ENCODE data around the gene CDCA7. TPM values are rescaled to one million over a fixed set of nuclear protein-coding genes. Genes with fewer than 3 reads are reported as not detected.
A peak's percentile ranks its signal among the peaks of the same experiment; 100 is the strongest.
"Not testable (repeated sequence)": the region's sequence is repeated elsewhere in the genome, so short reads cannot be mapped to it uniquely, and the experiment has no call there.

The CDCA7 gene
- total RNA-seq, 1 experiment from 2014 or later: 50.3 TPM

GRCh38 chr2:173307293-173307692 lies 47.4 kb upstream of the CDCA7 start:
- no peak overlapping the region for H2AK5ac ChIP-seq (ENCODE audit: insufficient read length, low read length)
- H2BK5ac ChIP-seq (ENCODE audit: insufficient read length, low read length): no peak overlapping the region
- H3K56ac ChIP-seq (ENCODE audit: insufficient read length, low read depth, low read length): no peak overlapping the region
- peak overlapping the region in 1 of 3 experiments; percentile 62; a peak in 2 of 7 replicates for H3K27ac Mint-ChIP-seq
- H3K4me1 Mint-ChIP-seq: peaks cover 42 to 45% of the 10 kb centered on the region in 2 experiments
- WGBS (ENCODE audit: extremely low coverage, insufficient read length, low lambda C conversion rate): no CpG with 5 or more reads among the region's 4 CpGs
- H3T11ph ChIP-seq (ENCODE audit: low read length): no peak overlapping the region
- H3K18ac ChIP-seq (ENCODE audit: insufficient read length, low read depth, low read length): no peak overlapping the region
- no peak overlapping the region for H3K14ac ChIP-seq (ENCODE audit: insufficient read depth, low read length)
- no peak overlapping the region for H3K4me3 Mint-ChIP-seq
- H4K8ac ChIP-seq (replicated peaks; ENCODE audit: insufficient read length, low read depth, low read length): no peak overlapping the region
- no peaks in the 10 kb centered on the region for H3K27me3 ChIP-seq (ENCODE audit: insufficient read depth, low read length)
- no peaks in the 10 kb centered on the region for H3K27me3 Mint-ChIP-seq (ENCODE audit: low read depth)
- no peaks in the 10 kb centered on the region for H3K79me2 ChIP-seq (ENCODE audit: insufficient read depth, low read length)
- no peak overlapping the region for H3K4me2 ChIP-seq (ENCODE audit: insufficient read depth, insufficient read length, low read length)
- peaks cover 10 to 18% of the 10 kb centered on the region in 2 experiments; a peak in 4 of 5 replicates for H3K9me3 Mint-ChIP-seq
- no peak overlapping the region for H3K27ac ChIP-seq (ENCODE audit: insufficient read length, low read depth, low read length)
- no peak overlapping the region for H3K23ac ChIP-seq (ENCODE audit: insufficient read length, low read depth, low read length)
- H3K36me3 Mint-ChIP-seq (ENCODE audit: insufficient read depth in 1 of 3, low read depth in 3 of 3): peaks cover 5 to 20% (median 7%) of the 10 kb centered on the region in 3 experiments
- no peak overlapping the region for H4K91ac ChIP-seq (ENCODE audit: insufficient read length, low read depth, low read length)
- no peak overlapping the region for H2AFZ ChIP-seq (ENCODE audit: low read length)
- TF ChIP-seq, protein P1, sequence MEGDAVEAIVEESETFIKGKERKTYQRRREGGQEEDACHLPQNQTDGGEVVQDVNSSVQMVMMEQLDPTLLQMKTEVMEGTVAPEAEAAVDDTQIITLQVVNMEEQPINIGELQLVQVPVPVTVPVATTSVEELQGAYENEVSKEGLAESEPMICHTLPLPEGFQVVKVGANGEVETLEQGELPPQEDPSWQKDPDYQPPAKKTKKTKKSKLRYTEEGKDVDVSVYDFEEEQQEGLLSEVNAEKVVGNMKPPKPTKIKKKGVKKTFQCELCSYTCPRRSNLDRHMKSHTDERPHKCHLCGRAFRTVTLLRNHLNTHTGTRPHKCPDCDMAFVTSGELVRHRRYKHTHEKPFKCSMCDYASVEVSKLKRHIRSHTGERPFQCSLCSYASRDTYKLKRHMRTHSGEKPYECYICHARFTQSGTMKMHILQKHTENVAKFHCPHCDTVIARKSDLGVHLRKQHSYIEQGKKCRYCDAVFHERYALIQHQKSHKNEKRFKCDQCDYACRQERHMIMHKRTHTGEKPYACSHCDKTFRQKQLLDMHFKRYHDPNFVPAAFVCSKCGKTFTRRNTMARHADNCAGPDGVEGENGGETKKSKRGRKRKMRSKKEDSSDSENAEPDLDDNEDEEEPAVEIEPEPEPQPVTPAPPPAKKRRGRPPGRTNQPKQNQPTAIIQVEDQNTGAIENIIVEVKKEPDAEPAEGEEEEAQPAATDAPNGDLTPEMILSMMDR (conservative IDR thresholded peaks at IDR 0.05): no peak
- no peaks in the 10 kb centered on the region for H3K79me1 ChIP-seq (ENCODE audit: insufficient read depth, low read depth, low read length, poor library complexity, severe bottlenecking)
- no peak overlapping the region for H2BK12ac ChIP-seq (ENCODE audit: insufficient read length, low read depth, low read length)
- no peak overlapping the region for H2BK20ac ChIP-seq (ENCODE audit: low read depth, low read length, poor library complexity, severe bottlenecking)
- no peak overlapping the region for H4K5ac ChIP-seq (ENCODE audit: insufficient read length, low read depth, low read length)
- H2BK120ac ChIP-seq (ENCODE audit: low read depth, low read length, poor library complexity, severe bottlenecking): no peak overlapping the region
- H3K4me1 ChIP-seq (ENCODE audit: insufficient read depth, low read length): peaks cover 18% of the 10 kb centered on the region; the same call in 1 of the 2 replicates
- peak; percentile 39 for DNase-seq
- no peaks in the 10 kb centered on the region for H4K20me1 ChIP-seq (ENCODE audit: control insufficient read depth, insufficient read depth, insufficient read length)
- no peaks in the 10 kb centered on the region for H3K9me3 ChIP-seq (ENCODE audit: control insufficient read depth, low read depth, low read length)
- H3K23me2 ChIP-seq (ENCODE audit: insufficient read length, low read depth, low read length, poor library complexity, severe bottlenecking): no peaks in the 10 kb centered on the region
- no peak overlapping the region for H2BK15ac ChIP-seq (ENCODE audit: low read depth, low read length)
- H3K9ac ChIP-seq (ENCODE audit: extremely low read depth, insufficient read length, low read length): no peak overlapping the region
- H3K4ac ChIP-seq (ENCODE audit: low read depth, low read length): no peak overlapping the region

- not testable (repeated sequence) for H3K36me3 Mint-ChIP-seq (ENCODE audit: insufficient read depth in 1 of 3, low read depth in 3 of 3); H3K79me2 ChIP-seq (ENCODE audit: insufficient read depth, low read length)
These were observed 45.3 kb upstream of the CDCA7 start for GRCh38 chr2:173309370-173309769.

More at GRCh38 chr2:173309370-173309769, 45.3 kb upstream of the CDCA7 start:
- not testable (repeated sequence) for H4K20me1 ChIP-seq (ENCODE audit: control insufficient read depth, insufficient read depth, insufficient read length); H3K79me1 ChIP-seq (ENCODE audit: insufficient read depth, low read depth, low read length, poor library complexity, severe bottlenecking); H2BK5ac ChIP-seq (ENCODE audit: insufficient read length, low read length); H3K18ac ChIP-seq (ENCODE audit: insufficient read length, low read depth, low read length); H3K9ac ChIP-seq (ENCODE audit: extremely low read depth, insufficient read length, low read length); H2AFZ ChIP-seq (ENCODE audit: low read length); H3K4me2 ChIP-seq (ENCODE audit: insufficient read depth, insufficient read length, low read length); H4K91ac ChIP-seq (ENCODE audit: insufficient read length, low read depth, low read length); H2BK120ac ChIP-seq (ENCODE audit: low read depth, low read length, poor library complexity, severe bottlenecking); H2BK20ac ChIP-seq (ENCODE audit: low read depth, low read length, poor library complexity, severe bottlenecking); H3K27ac Mint-ChIP-seq; H3K4me3 Mint-ChIP-seq; H3K23me2 ChIP-seq (ENCODE audit: insufficient read length, low read depth, low read length, poor library complexity, severe bottlenecking); H3K27me3 Mint-ChIP-seq (ENCODE audit: low read depth); H3K56ac ChIP-seq (ENCODE audit: insufficient read length, low read depth, low read length); H3K14ac ChIP-seq (ENCODE audit: insufficient read depth, low read length); H4K5ac ChIP-seq (ENCODE audit: insufficient read length, low read depth, low read length); H3K27ac ChIP-seq (ENCODE audit: insufficient read length, low read depth, low read length); H2AK5ac ChIP-seq (ENCODE audit: insufficient read length, low read length); H3K23ac ChIP-seq (ENCODE audit: insufficient read length, low read depth, low read length); H3K4ac ChIP-seq (ENCODE audit: low read depth, low read length); H3K27me3 ChIP-seq (ENCODE audit: insufficient read depth, low read length); H4K8ac ChIP-seq (replicated peaks; ENCODE audit: insufficient read length, low read depth, low read length); H3K9me3 ChIP-seq (ENCODE audit: control insufficient read depth, low read depth, low read length); DNase-seq; H3K9me3 Mint-ChIP-seq; H2BK12ac ChIP-seq (ENCODE audit: insufficient read length, low read depth, low read length); H3T11ph ChIP-seq (ENCODE audit: low read length); H2BK15ac ChIP-seq (ENCODE audit: low read depth, low read length)
- no CpG with 5 or more reads among the region's 5 CpGs for WGBS (ENCODE audit: extremely low coverage, insufficient read length, low lambda C conversion rate)
- H3K4me1 Mint-ChIP-seq: peaks cover 36 to 37% of the 10 kb centered on the region in 2 experiments
- H3K4me1 ChIP-seq (ENCODE audit: insufficient read depth, low read length): peaks cover 18% of the 10 kb centered on the region; the same call in 1 of the 2 replicates

Data from H9 (cell line).